ENCODE results near the gene RHOT2. TPM values are rescaled to one million over a fixed set of nuclear protein-coding genes. Genes with fewer than 3 reads are reported as not detected.

The RHOT2 gene
- total and polyA plus RNA-seq, 2 of the 8 experiments (the other 6 are each of a cell fraction or from before 2014, with no cell fraction given), result 149 to 194 TPM

DNA sequence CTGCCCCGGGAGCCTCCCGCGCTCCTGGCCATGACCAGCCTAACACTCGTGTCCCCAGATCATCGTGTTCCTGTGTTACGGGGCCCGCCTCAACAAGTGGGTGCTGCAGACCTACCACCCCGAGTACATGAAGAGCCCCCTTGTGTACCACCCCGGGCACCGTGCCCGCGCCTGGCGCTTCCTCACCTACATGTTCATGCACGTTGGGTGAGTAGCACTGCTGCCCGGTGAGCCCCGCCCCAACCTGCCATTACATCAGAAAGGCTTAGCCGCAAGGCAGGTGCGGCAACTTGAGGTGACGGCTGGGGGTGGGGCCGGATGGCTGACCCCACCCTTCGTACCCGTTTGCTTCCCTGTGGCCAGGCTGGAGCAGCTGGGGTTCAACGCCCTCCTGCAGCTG lies 9.0 kb downstream of the RHOT2 start (continued):
- TF ChIP-seq RBBP5 (IDR thresholded peaks at IDR 0.05; ENCODE audit: borderline replicate concordance, low read depth, low read length) (no peak), KDM1A (IDR thresholded peaks at IDR 0.05; ENCODE audit: borderline replicate concordance, low read length) (no peak)
- TF ChIP-seq, protein P1, sequence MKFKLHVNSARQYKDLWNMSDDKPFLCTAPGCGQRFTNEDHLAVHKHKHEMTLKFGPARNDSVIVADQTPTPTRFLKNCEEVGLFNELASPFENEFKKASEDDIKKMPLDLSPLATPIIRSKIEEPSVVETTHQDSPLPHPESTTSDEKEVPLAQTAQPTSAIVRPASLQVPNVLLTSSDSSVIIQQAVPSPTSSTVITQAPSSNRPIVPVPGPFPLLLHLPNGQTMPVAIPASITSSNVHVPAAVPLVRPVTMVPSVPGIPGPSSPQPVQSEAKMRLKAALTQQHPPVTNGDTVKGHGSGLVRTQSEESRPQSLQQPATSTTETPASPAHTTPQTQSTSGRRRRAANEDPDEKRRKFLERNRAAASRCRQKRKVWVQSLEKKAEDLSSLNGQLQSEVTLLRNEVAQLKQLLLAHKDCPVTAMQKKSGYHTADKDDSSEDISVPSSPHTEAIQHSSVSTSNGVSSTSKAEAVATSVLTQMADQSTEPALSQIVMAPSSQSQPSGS (IDR thresholded peaks at IDR 0.05; ENCODE audit: low read length), result no peak

Measured in H1 (cell line).